K562 (cell line): Measurements from ENCODE around the gene VSX2. TPM values are rescaled to one million over a fixed set of nuclear protein-coding genes. Genes with fewer than 3 reads are reported as not detected.

Experiments
- CREM ChIP-seq: IDR thresholded peaks from 2 replicates; pipeline ENCODE4 v1.6.1; 2014; ENCODE audit warnings: antibody characterized with exemption, low read depth
- CXXC5 ChIP-seq: fragments of 250-450 bp; sonication (Bioruptor Pico); IDR thresholded peaks from 2 replicates; pipeline ENCODE4 v1.8.0; 2022; ENCODE audit warnings: inconsistent platforms, mild to moderate bottlenecking, moderate library complexity
- FOS ChIP-seq: IDR thresholded peaks from 3 replicates; pipeline ENCODE4 v1.6.1; 2011; ENCODE audit not compliant: insufficient read length; ENCODE audit errors: extremely low read depth
- HCFC1 ChIP-seq: IDR thresholded peaks from 2 replicates; pipeline ENCODE4 v1.6.1; 2012; ENCODE audit warnings: low read depth, low read length, improper control_type of control experiment
- MCM3 ChIP-seq: fragments of 450-650 bp; IDR thresholded peaks from 2 replicates; pipeline ENCODE4 v1.6.1; 2016
- PHF8 ChIP-seq: fragments of 200-600 bp; sonication (generic); IDR thresholded peaks from 2 replicates; pipeline ENCODE4 v1.6.1; 2012; ENCODE audit warnings: mixed run types, mild to moderate bottlenecking, inconsistent platforms, low read length, moderate library complexity, borderline replicate concordance
- POLR2B ChIP-seq: fragments of 450-650 bp; IDR thresholded peaks from 2 replicates; pipeline ENCODE4 v1.6.1; 2018; ENCODE audit warnings: low read depth; ENCODE audit not compliant: partially characterized antibody
- POLR2H ChIP-seq: IDR thresholded peaks from 2 replicates; pipeline ENCODE4 v1.6.1; 2016; ENCODE audit warnings: missing genetic modification characterization, low read depth, mild to moderate bottlenecking, control low read depth, missing compliant biosample characterization, moderate library complexity
- ZBTB40 ChIP-seq, 2 experiments: fragments of 450-650 bp in 1 of 2; sonication (generic) in 1 of 2; formaldehyde crosslinking in 1 of 2; IDR thresholded peaks; 2 replicates each; pipeline versions ENCODE4 v1.7.1 to v1.9.0; 2016 to 2022; ENCODE audit warnings: inconsistent platforms in 1 of 2, mild to moderate bottlenecking in 1 of 2, missing genetic modification reagents in 1 of 2
- ZNF274 ChIP-seq: IDR thresholded peaks from 2 replicates; pipeline ENCODE4 v1.6.1; 2011; ENCODE audit warnings: low read depth, mild to moderate bottlenecking, low read length, moderate library complexity, borderline replicate concordance
- polyA plus RNA-seq, 8 experiments: library from polyadenylated mRNA; depleted of rRNA in 4 of 8; stranded (reverse) in 5 of 8; unstranded in 3 of 8; fragments of >200 nt; fragmentation: Nextera tagmentation in 2 of 8; fragmentation: Illumina TruSeq in 1 of 8; extraction: Ambion mirVana in 2 of 8; extraction: Trizol in 1 of 8; gene quantifications; 2 replicates each; pipeline versions ENCODE4 v1.2.1 to v1.2.3, GENCODE V29; 2011 to 2014; ENCODE audit warnings: inconsistent platforms in 1 of 8, missing spikeins in 1 of 8
- total RNA-seq, 7 experiments: library from RNA; depleted of rRNA in 6 of 7; stranded (reverse); fragments of >200 nt in 6 of 7; fragmentation: Illumina TruSeq in 2 of 7; extraction: Trizol in 2 of 7; gene quantifications; 2 replicates each; pipeline versions ENCODE4 v1.2.1 to v1.2.3, GENCODE V29; 2011 to 2021; ENCODE audit warnings: low replicate concordance in 1 of 7
- TF ChIP-seq, protein P1 (sequence below): fragments of 450-650 bp; IDR thresholded peaks from 2 replicates; pipeline ENCODE4 v1.6.1; 2018; ENCODE audit not compliant: partially characterized antibody
- TF ChIP-seq, protein P2 (sequence below), 2 experiments: fragments of 250-450 bp in 1 of 2; fragments of 450-650 bp in 1 of 2; sonication (Bioruptor Pico) in 1 of 2; IDR thresholded peaks; 2 replicates each; pipeline versions ENCODE4 v1.6.1 to v1.8.0; 2016 to 2021; ENCODE audit warnings: mild to moderate bottlenecking in 2 of 2, moderate library complexity in 2 of 2, missing compliant biosample characterization in 1 of 2, missing genetic modification characterization in 1 of 2

The VSX2 gene
- total and polyA plus RNA-seq, 9 of the 15 experiments (the other 6 are each of a cell fraction or from before 2014, with no cell fraction given) = 0.04 TPM; not detected in 8

- TF ChIP-seq, protein P1, sequence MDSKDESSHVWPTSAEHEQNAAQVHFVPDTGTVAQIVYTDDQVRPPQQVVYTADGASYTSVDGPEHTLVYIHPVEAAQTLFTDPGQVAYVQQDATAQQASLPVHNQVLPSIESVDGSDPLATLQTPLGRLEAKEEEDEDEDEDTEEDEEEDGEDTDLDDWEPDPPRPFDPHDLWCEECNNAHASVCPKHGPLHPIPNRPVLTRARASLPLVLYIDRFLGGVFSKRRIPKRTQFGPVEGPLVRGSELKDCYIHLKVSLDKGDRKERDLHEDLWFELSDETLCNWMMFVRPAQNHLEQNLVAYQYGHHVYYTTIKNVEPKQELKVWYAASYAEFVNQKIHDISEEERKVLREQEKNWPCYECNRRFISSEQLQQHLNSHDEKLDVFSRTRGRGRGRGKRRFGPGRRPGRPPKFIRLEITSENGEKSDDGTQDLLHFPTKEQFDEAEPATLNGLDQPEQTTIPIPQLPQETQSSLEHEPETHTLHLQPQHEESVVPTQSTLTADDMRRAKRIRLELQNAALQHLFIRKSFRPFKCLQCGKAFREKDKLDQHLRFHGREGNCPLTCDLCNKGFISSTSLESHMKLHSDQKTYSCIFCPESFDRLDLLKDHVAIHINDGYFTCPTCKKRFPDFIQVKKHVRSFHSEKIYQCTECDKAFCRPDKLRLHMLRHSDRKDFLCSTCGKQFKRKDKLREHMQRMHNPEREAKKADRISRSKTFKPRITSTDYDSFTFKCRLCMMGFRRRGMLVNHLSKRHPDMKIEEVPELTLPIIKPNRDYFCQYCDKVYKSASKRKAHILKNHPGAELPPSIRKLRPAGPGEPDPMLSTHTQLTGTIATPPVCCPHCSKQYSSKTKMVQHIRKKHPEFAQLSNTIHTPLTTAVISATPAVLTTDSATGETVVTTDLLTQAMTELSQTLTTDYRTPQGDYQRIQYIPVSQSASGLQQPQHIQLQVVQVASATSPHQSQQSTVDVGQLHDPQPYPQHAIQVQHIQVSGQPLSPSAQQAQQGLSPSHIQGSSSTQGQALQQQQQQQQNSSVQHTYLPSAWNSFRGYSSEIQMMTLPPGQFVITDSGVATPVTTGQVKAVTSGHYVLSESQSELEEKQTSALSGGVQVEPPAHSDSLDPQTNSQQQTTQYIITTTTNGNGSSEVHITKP = peak; percentile 58
- no peak for TF ChIP-seq FOS
- peak; percentile 70 for TF ChIP-seq POLR2B
- TF ChIP-seq MCM3 = no peak
- TF ChIP-seq POLR2H = peak; percentile 60
- TF ChIP-seq CXXC5 (CRISPR knock-in tag) = peak; percentile 97
- peak; percentile 61 for TF ChIP-seq CREM
- TF ChIP-seq PHF8 = peak; percentile 87
- TF ChIP-seq ZBTB40 (IDR thresholded peaks at IDR 0.05) = peak; percentile 84
- no peak for TF ChIP-seq ZBTB40 (CRISPR knock-in tag; IDR thresholded peaks at IDR 0.05)
- no peak for TF ChIP-seq ZNF274
- TF ChIP-seq, protein P2, sequence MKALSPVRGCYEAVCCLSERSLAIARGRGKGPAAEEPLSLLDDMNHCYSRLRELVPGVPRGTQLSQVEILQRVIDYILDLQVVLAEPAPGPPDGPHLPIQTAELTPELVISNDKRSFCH (CRISPR knock-in tag; IDR thresholded peaks at IDR 0.05) = no peak
- TF ChIP-seq, protein P2 (tag; IDR thresholded peaks at IDR 0.05) = 0 out of 2 replicates have a peak, but pooled peaks have one; percentile 44
- peak; percentile 74 for TF ChIP-seq HCFC1
Observed at GRCh38 chr14:74302634-74303569, 63.7 kb downstream of the VSX2 start, which contains the start of gene ABCD4 (continued).
